CD4-positive, alpha-beta T cell treated with Interleukin-4 for 4 hours (primary cell): ENCODE data around the gene NANS.
A peak's percentile ranks its signal among the peaks of the same experiment; 100 is the strongest.
"Not testable (repeated sequence)": the region's sequence is repeated elsewhere in the genome, so short reads cannot be mapped to it uniquely, and the experiment has no call there.

Experiments used
- DNase-seq: peaks from one replicate; pipeline ENCODE4 v3.0.0-alpha.2; 2020

Gene NANS

GRCh38 chr9:98105006-98105405 is 48.5 kb downstream of the NANS start:
- no peak for DNase-seq

GRCh38 chr9:98107926-98108325 is 51.4 kb downstream of the NANS start:
- DNase-seq: no peak

DNA sequence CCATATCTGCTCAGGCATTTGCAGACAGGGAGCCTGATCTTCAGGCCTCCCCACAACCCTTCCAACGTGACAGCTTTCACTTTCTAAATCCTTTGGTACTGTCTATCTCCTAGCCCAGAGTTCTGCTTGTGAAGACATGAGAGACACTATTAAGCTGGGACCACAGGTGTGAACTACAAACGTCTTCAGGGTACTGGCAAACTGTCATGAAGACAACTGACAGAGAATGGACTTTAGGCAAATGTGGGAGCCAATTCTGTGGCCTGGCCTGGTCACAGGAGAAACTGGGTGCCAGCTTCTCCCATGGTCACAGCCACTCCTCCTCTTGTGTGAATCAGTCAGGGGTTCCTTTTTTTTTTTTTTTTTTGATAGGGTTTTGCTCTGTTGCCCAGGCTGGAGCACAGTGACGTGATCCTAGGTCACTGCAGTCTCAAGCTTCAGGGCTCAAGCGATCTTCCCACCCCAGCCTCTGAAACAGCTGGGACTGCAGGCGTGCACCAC is 52.0 kb downstream of the NANS start:
- DNase-seq: peak; percentile 71

- DNase-seq: no peak
Observed at GRCh38 chr9:98109052-98109451, 52.5 kb downstream of the NANS start.

DNA sequence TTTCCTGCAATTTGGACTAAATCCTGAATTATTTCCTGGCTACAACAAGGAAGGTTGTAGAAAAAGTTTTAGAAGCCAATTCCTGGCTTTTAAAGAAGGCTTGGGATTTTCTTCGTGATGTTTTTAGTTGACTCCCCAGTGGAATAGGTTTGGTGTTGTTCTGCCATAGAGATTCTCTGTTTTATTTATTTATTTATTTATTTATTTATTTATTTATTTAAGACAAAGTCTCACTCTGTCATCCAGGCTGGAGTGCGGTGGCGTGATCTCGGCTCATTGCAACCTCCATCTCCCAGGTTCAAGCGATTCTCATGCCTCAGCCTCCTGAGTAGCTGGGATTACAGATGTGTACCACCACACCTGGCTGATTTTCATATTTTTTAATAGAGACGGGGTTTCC is 60.6 kb downstream of the NANS start:
- not testable (repeated sequence) for DNase-seq

DNA sequence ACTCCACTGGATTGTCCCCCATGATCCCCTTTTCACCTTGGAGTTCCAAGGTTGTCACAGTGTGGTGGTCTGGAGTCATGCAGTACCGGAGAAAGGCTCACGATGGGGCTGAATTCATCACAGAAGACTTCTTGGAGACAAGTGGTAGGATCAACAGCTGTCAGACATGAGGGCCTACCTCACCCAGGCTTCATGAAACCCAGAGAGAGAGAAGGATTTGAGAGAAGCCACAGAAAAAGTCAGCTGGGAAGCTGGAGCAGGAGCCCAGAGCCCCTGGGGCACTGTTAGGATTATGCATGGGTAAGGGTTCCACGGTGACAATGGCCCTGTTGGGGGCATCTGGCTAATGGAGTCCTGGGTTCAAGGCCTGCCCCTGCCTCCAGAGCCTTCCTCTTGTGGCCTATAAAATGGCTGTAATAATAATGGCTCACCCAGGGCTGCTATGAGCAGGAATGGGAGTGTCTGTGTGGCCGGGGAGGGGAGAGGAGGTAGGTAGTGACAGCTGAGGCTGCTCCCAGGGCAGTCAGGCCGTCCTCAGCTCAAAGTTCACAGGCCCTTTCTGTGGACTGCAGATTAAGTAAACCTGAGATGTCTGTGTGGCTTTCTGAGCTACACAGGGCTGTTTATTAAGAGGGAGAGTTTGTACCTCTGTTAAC is 61.6 kb downstream of the NANS start:
- DNase-seq: peak; percentile 68

GRCh38 chr9:98118640-98119601 is 62.4 kb downstream of the NANS start, which contains the start of gene TRIM14:
Gene TRIM14, minus strand, starts transcription at chr9:98119222. Its CDS starts 34 bp downstream, at chr9:98119188.
- peak; percentile 42 for DNase-seq

DNA sequence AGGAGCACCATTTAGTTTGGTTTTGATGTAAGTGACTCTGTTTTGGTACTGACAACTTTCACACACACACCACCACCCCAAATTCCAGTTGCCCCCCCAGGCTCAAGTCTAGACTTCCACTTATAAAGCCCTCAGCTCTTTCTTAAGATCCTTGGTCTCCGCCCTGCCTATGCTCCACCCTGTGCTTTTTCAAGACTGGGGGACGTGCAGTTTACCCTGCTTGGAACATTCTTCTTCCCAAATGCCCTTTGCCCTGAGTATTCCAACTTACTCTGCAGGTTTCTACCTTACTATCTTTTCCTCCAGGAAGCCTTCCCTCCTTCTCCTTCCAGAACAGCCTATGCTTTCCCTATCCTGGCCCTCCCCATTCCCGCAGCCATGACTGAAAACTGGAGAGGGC is 63.9 kb downstream of the NANS start:
- DNase-seq: no peak

DNA sequence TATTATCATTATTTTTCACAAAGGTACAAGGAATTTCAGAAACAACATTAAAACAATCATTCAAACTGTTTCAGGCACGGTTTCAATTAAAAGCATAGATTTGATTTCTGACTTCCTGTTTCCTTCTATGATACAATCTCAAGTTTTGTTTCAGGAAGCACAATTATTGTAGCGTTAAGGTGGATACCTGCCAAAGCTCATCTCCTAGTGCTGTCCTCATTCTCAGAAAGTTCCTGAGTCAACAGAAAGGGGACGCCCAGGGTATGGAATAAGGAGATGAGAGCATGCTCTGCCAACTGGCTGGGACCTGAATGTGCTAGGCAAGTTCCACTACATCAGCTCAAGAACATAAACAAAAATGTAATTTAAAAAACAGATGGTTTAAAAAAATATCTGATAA is 64.5 kb downstream of the NANS start:
- no peak for DNase-seq

DNA sequence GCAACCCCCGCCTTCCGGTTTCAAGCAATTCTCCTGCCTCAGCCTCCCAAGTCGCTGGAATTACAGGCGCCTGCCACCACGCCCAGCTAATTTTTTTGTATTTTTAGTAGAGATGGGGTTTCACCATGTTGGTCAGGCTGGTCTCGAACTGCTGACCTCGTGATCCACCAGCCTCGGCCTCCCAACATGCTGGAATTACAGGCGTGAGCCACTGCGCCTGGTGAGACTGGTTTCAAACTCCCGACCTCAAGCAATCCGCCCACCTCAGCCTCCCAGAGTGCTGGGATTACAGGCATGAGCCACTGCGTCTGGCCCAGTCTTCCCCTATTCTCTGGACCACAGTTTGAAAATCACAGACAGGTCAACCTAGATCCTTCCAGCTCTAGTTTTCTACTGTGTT is 67.6 kb downstream of the NANS start:
- DNase-seq: not testable (repeated sequence)

DNA sequence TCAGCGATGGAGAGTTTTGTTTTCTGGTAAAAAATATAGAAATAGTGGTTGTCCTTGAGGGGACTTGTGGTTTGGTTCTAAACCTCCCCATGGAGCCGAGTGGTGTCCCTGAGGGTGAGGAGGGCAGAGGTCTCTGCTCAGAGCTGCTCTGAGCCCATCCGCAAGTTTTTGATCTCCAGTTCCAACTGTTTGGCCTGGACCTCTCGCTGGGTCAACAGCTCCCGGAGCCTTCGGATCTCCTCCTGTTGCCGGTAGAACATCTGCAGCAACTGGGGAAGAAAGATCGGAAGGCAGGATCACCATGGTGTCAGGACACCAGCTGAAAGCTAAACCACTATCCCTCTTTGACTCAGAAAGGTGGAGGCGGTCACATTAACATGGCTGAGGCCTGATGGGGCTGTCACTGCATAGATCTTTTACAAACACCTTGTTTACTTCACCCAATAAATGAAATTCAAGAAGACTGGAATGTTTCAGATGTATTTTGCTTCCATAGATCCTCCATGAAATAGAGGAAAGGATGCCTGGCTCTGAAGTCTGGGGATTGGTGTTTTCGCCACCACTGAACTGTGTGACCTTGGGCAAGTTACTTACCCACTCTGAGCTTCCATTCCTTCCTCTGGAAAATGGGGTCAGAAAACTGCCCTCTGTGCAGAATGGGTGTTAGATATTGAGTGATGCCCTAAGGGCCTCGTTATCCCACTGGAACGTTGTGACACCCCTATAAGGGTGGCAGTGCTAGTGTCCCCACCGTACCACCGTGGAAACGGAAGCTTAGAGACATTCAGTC is 68.3 kb downstream of the NANS start:
- DNase-seq: no peak

- DNase-seq: no peak
Observed at GRCh38 chr9:98127226-98127625, 70.7 kb downstream of the NANS start.

GRCh38 chr9:98128316-98128715 is 71.8 kb downstream of the NANS start:
- DNase-seq: no peak

DNA sequence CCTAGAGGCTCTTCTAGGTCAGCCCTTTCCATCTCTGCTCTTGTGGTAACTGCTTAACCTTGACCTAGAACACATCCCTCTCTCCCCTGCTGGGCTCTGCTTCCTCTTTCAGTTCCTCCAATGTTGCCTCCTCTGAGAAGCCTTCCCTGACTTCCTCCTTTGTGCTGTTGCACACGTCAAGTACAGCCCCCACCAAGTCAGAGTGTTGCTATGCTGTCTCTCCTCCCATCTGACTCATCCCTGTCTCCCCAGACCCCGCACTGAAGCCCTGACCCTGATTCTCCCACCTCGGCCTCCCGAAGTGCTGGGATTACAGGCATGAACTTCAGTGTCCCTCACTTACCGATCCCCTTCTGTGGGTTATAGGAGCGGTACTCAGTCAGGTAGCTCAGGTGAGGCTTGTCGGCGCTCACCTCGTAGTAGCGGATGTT is 72.9 kb downstream of the NANS start:
- peak; percentile 23 for DNase-seq

- not testable (repeated sequence) for DNase-seq
Observed at GRCh38 chr9:98130060-98130459, 73.5 kb downstream of the NANS start.

DNA sequence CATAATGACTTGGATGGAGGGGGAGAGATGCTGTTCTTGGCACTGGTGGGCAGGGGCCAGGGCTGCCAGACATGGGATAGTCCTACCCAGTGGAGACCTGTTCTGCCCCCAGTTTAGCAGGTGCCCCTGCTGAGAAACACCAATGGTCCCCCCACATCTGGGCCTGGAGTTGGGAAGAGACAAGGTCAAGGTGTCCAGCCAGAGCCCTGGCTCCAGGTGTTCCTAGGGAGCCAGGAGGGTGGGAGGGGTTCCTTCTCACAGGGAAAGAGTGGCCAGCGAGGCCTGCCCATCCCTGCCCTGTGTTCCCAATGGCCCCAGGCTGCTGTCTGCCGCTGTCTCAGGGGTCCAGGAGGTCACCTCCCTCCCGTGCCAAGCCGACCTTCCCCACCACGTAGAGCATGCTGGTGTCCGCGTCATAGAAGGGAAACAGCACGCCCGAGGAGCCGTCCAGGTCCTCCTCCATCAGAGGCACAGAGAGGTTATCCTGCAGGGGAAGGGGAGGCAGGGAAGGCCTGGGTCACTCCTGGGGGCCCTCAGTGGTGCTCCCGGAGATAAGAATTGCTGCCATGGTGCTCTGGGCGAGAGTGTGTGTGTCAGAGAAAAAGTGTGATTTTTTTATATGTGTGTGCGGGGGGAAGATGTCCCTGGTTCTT is 74.2 kb downstream of the NANS start:
- DNase-seq: no peak

DNA sequence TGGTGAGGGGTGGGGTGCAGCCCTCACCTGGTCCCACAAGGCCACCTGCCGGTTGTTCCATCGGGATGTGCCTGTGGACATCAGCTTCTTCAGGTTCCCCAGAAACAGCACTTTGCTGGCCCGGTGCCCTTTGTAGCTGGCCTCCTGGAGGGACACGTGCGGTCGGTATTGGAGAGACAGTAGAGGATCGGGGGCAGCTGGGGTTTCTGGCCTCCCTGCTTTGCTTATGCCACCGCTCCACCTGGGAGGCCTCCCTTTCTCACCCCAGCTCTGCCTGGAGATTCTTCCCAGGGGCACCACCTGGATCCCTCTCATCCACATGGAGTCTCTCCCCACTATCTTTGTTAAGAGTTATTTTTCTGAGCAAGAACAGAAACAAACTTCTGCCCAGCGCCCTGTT is 75.6 kb downstream of the NANS start:
- no peak for DNase-seq
